HCT116 (cell line): ENCODE data around the gene CRTC1. TPM values are rescaled to one million over a fixed set of nuclear protein-coding genes. Genes with fewer than 3 reads are reported as not detected.

Experiments
- ATAC-seq: fragments of 200-7000 bp; cut with Tn5 transposase; 2 replicates; pipeline ENCODE4 v1.9.1; 2020; ENCODE audit warnings: mild to moderate bottlenecking, moderate library complexity
- BruUV-seq: library from RNA; stranded (reverse); fragments of 400-500 nt; replicated peaks from 2 replicates; lab custom pipeline; 2021; lab: Mats Ljungman, UMichigan
- CTCF ChIA-PET: fragments of 300-600 bp; sonication (Branson Sonifier 250); formaldehyde crosslinking; loops from one replicate; lab custom pipeline; 2021; ENCODE audit warnings: antibody characterized with exemption; lab: Charles Lee
- POLR2A ChIA-PET: fragments of 300-600, 350-600 bp; sonication (Branson Sonifier 250); formaldehyde crosslinking; loops from one replicate; lab custom pipeline; 2021; ENCODE audit warnings: antibody characterized with exemption; lab: Charles Lee
- RAD21 ChIA-PET, 2 experiments: fragments of 300-600 bp; sonication (Branson Sonifier 250); formaldehyde crosslinking; loops; one replicate each; lab custom pipeline; 2023; ENCODE audit warnings: low total read pairs in 2 of 2; ENCODE audit not compliant: uncharacterized antibody in 2 of 2, unreplicated experiment in 2 of 2, low non-redundant PET in 1 of 2; lab: Charles Lee
- DNase-seq: peaks from one replicate; pipeline ENCODE4 v3.0.0-alpha.2; 2010; ENCODE audit warnings: low read depth, low spot score
- H2AFZ ChIP-seq: fragments of 200-600 bp; shearing (Covaris generic), sonication (generic); 2 replicates; pipeline ENCODE4 v1.6.1; 2017; ENCODE audit warnings: low read depth, mixed run types, mixed read lengths, antibody characterized with exemption, low read length; ENCODE audit not compliant: poor library complexity, severe bottlenecking
- H3K27ac ChIP-seq: 2 replicates; pipeline ENCODE4 v1.5.1; 2012; ENCODE audit warnings: low read depth, low read length
- H3K27me3 ChIP-seq: fragments of 200-600 bp; sonication (generic); 2 replicates; pipeline ENCODE4 v1.6.1; 2016; ENCODE audit warnings: mixed run types, low read length, mixed read lengths; ENCODE audit not compliant: insufficient read depth
- H3K36me3 ChIP-seq, 2 experiments: fragments of 200-500 bp in 1 of 2; fragments of 200-600 bp in 1 of 2; sonication (Bioruptor generic) in 1 of 2; sonication (generic) in 1 of 2; 2 replicates each; pipeline versions ENCODE4 v1.5.1 to v1.6.1; 2014 to 2016; ENCODE audit warnings: low read length in 2 of 2, inconsistent platforms in 1 of 2, mixed read lengths in 1 of 2, mixed run types in 1 of 2; ENCODE audit not compliant: insufficient read depth in 2 of 2, control insufficient read depth in 1 of 2
- H3K4me1 ChIP-seq, 2 experiments: fragments of 200-600 bp in 1 of 2; sonication (generic) in 1 of 2; 2 replicates each; pipeline versions ENCODE4 v1.5.1 to v1.6.1; 2012 to 2017; ENCODE audit warnings: low read length in 2 of 2, inconsistent platforms in 1 of 2, mild to moderate bottlenecking in 1 of 2, mixed read lengths in 1 of 2, mixed run types in 1 of 2, moderate library complexity in 1 of 2; ENCODE audit not compliant: insufficient read depth in 2 of 2, control insufficient read depth in 1 of 2
- H3K4me2 ChIP-seq: fragments of 200-600 bp; sonication (generic); 2 replicates; pipeline ENCODE4 v1.6.1; 2017; ENCODE audit warnings: mixed run types, low read length, mixed read lengths
- H3K4me3 ChIP-seq, 2 experiments: fragments of 200-600 bp in 1 of 2; sonication (generic) in 1 of 2; replicated peaks in 1 of 2; 2 replicates each; pipeline ENCODE4 v1.5.1; 2011 to 2016; ENCODE audit warnings: low read length in 2 of 2, control low read depth in 1 of 2, low read depth in 1 of 2, mild to moderate bottlenecking in 1 of 2, mixed read lengths in 1 of 2, mixed run types in 1 of 2
- H3K79me2 ChIP-seq: fragments of 200-600 bp; sonication (generic); 2 replicates; pipeline ENCODE4 v1.6.1; 2017; ENCODE audit warnings: mild to moderate bottlenecking, mixed run types, low read length, moderate library complexity, mixed read lengths; ENCODE audit not compliant: insufficient read depth
- H3K9ac ChIP-seq: fragments of 200-600 bp; sonication (generic); 2 replicates; pipeline ENCODE4 v1.6.1; 2016; ENCODE audit warnings: low read length, mixed read lengths
- H3K9me2 ChIP-seq: fragments of 200-600 bp; sonication (generic), shearing (Covaris generic); 2 replicates; pipeline ENCODE4 v1.6.1; 2017; ENCODE audit warnings: mixed run types, mild to moderate bottlenecking, moderate library complexity; ENCODE audit not compliant: insufficient read depth
- H3K9me3 ChIP-seq, 2 experiments: fragments of 200-500 bp in 1 of 2; fragments of 200-600 bp in 1 of 2; sonication (Bioruptor generic) in 1 of 2; sonication (generic) in 1 of 2; 2 replicates each; pipeline ENCODE4 v1.6.1; 2014 to 2017; ENCODE audit warnings: low read length in 2 of 2, mixed read lengths in 2 of 2, inconsistent platforms in 1 of 2, low read depth in 1 of 2, mild to moderate bottlenecking in 1 of 2, mixed run types in 1 of 2, moderate library complexity in 1 of 2; ENCODE audit not compliant: control insufficient read depth in 1 of 2, insufficient read depth in 1 of 2
- H4K20me1 ChIP-seq: fragments of 200-600 bp; sonication (generic), shearing (Covaris generic); 2 replicates; pipeline ENCODE4 v1.6.1; 2017; ENCODE audit warnings: mixed run types, mild to moderate bottlenecking, moderate library complexity; ENCODE audit not compliant: insufficient read depth
- CBX3 ChIP-seq: IDR thresholded peaks from 2 replicates; pipeline ENCODE4 v1.6.1; 2012; ENCODE audit warnings: low read depth
- CEBPB ChIP-seq: IDR thresholded peaks from 2 replicates; pipeline ENCODE4 v1.6.1; 2012; ENCODE audit warnings: low read depth
- CTCF ChIP-seq, 3 experiments: fragments of 200-600 bp in 1 of 3; sonication (generic) in 1 of 3; IDR thresholded peaks in 2 of 3; conservative IDR thresholded peaks in 1 of 3; 2 replicates each; pipeline ENCODE4 v1.5.1; 2012 to 2017; ENCODE audit warnings: low read depth in 2 of 3, low read length in 2 of 3, antibody characterized with exemption in 1 of 3, borderline replicate concordance in 1 of 3, control low read depth in 1 of 3, mild to moderate bottlenecking in 1 of 3, mixed read lengths in 1 of 3, mixed run types in 1 of 3, moderate library complexity in 1 of 3; ENCODE audit not compliant: insufficient read depth in 1 of 3
- EGR1 ChIP-seq: IDR thresholded peaks from 2 replicates; pipeline ENCODE4 v1.6.1; 2012; ENCODE audit warnings: low read depth
- EZH2phosphoT487 ChIP-seq: fragments of 200-600 bp; IDR thresholded peaks from 2 replicates; pipeline ENCODE4 v1.6.1; 2018; ENCODE audit warnings: antibody characterized with exemption, borderline replicate concordance
- FOSL1 ChIP-seq: IDR thresholded peaks from 2 replicates; pipeline ENCODE4 v1.6.1; 2012; ENCODE audit warnings: low read depth
- POLR2A ChIP-seq: IDR thresholded peaks from 2 replicates; pipeline ENCODE4 v1.7.0; 2011; ENCODE audit warnings: borderline replicate concordance; ENCODE audit not compliant: insufficient read depth, insufficient read length; ENCODE audit errors: extremely low read depth
- POLR2AphosphoS5 ChIP-seq: IDR thresholded peaks from 2 replicates; pipeline ENCODE4 v1.6.1; 2011; ENCODE audit warnings: mild to moderate bottlenecking, low read depth, low read length, moderate library complexity
- RAD21 ChIP-seq: IDR thresholded peaks from 2 replicates; pipeline ENCODE4 v1.6.1; 2012; ENCODE audit warnings: low read depth, mild to moderate bottlenecking
- REST ChIP-seq: IDR thresholded peaks from 2 replicates; pipeline ENCODE4 v1.6.1; 2012; ENCODE audit warnings: low read depth
- YY1 ChIP-seq: IDR thresholded peaks from 2 replicates; pipeline ENCODE4 v1.6.1; 2011; ENCODE audit warnings: low read length, low read depth, moderate library complexity, mild to moderate bottlenecking; ENCODE audit not compliant: insufficient replicate concordance; ENCODE audit errors: extremely low read depth
- ZBTB33 ChIP-seq: IDR thresholded peaks from 2 replicates; pipeline ENCODE4 v1.6.1; 2011; ENCODE audit warnings: mild to moderate bottlenecking, low read length, moderate library complexity; ENCODE audit not compliant: insufficient replicate concordance; ENCODE audit errors: extremely low read depth
- ZFX ChIP-seq: fragments of 450-650 bp; IDR thresholded peaks from 2 replicates; pipeline ENCODE4 v1.6.1; 2017
- ZNF274 ChIP-seq: fragments of 200-500 bp; sonication (Bioruptor generic); IDR thresholded peaks from 2 replicates; pipeline ENCODE4 v1.6.1; 2014; ENCODE audit warnings: mild to moderate bottlenecking, low read depth, low read length, inconsistent platforms
- intact Hi-C: fragments of 100-400 bp; cut with micrococcal nuclease; formaldehyde crosslinking; loops from 2 replicates; pipeline ENCODE4 v1.10.0; 2022
- total RNA-seq: library from RNA; stranded (reverse); gene quantifications from one replicate; pipeline ENCODE4 v1.2.1, GENCODE V29; 2021; ENCODE audit not compliant: unreplicated experiment

CRTC1 gene
- total RNA-seq, 1 experiment from 2014 or later, result 14.9 TPM

- no peak for ATAC-seq
- no peaks in the 10 kb centered on the region for H3K36me3 ChIP-seq
- H2AFZ ChIP-seq, result no peak overlapping the region
- no peak for DNase-seq
- RAD21 ChIA-PET, result no interaction called here
- no peaks in the 10 kb centered on the region for H3K27me3 ChIP-seq
- H3K9me3 ChIP-seq, result no peaks in the 10 kb centered on the region
- no peak overlapping the region for H3K4me2 ChIP-seq
- peaks cover 0 to 10% of the 10 kb centered on the region in 2 experiments; a peak in 1 of 4 replicates for H3K4me1 ChIP-seq
- intact Hi-C loops, result no loop called here
- no peak overlapping the region for H3K27ac ChIP-seq
- H3K9ac ChIP-seq, result no peak overlapping the region
- POLR2A ChIA-PET, result no interaction called here
- H3K4me3 ChIP-seq, result no peak overlapping the region
- TF ChIP-seq EZH2phosphoT487 (no peak), REST (no peak), ZNF274 (no peak), EGR1 (no peak), POLR2A (no peak), RAD21 (no peak), CEBPB (no peak), ZFX (no peak), YY1 (no peak), FOSL1 (no peak), CTCF (IDR thresholded peaks at IDR 0.05 in 2 of 3, conservative IDR thresholded peaks at IDR 0.05 in 1 of 3; ENCODE audit: borderline replicate concordance in 1 of 3, insufficient read depth in 1 of 3, low read depth in 2 of 3, low read length in 2 of 3) (no peak), CBX3 (no peak), ZBTB33 (no peak), POLR2AphosphoS5 (no peak)
- no peaks in the 10 kb centered on the region for H4K20me1 ChIP-seq
- CTCF ChIA-PET, result no interaction called here
- peaks cover 18% of the 10 kb centered on the region; the same call in 1 of the 2 replicates for H3K79me2 ChIP-seq
- no TSS peak for BruUV-seq
- H3K9me2 ChIP-seq, result no peaks in the 10 kb centered on the region
Observed at GRCh38 chr19:18647807-18648206, 35.7 kb upstream of the CRTC1 start.
